HUES6 (cell line): Measurements from ENCODE around the gene IL10RA.

ENCODE experiments used
- H3K27ac ChIP-seq: 2 replicates; pipeline ENCODE4 v1.7.0; 2013; ENCODE audit warnings: low read depth, mild to moderate bottlenecking, low read length, inconsistent platforms
- H3K27me3 ChIP-seq: 2 replicates; pipeline ENCODE4 v1.6.1; 2013; ENCODE audit warnings: low read length; ENCODE audit not compliant: control insufficient read depth, insufficient read depth
- H3K36me3 ChIP-seq: 2 replicates; pipeline ENCODE4 v1.6.1; 2013; ENCODE audit warnings: low read length; ENCODE audit not compliant: control insufficient read depth, insufficient read depth
- H3K4me1 ChIP-seq: 2 replicates; pipeline ENCODE4 v1.6.1; 2013; ENCODE audit warnings: low read length; ENCODE audit not compliant: control insufficient read depth, insufficient read depth
- H3K4me3 ChIP-seq: 2 replicates; pipeline ENCODE4 v1.5.1; 2013; ENCODE audit warnings: low read depth, low read length
- H3K9ac ChIP-seq: one replicate; pipeline ENCODE4 v1.6.1; 2013; ENCODE audit warnings: mild to moderate bottlenecking, low read length
- H3K9me3 ChIP-seq: 2 replicates; pipeline ENCODE4 v1.6.1; 2013; ENCODE audit warnings: low read depth, low read length; ENCODE audit not compliant: control insufficient read depth, insufficient read depth

IL10RA gene

DNA sequence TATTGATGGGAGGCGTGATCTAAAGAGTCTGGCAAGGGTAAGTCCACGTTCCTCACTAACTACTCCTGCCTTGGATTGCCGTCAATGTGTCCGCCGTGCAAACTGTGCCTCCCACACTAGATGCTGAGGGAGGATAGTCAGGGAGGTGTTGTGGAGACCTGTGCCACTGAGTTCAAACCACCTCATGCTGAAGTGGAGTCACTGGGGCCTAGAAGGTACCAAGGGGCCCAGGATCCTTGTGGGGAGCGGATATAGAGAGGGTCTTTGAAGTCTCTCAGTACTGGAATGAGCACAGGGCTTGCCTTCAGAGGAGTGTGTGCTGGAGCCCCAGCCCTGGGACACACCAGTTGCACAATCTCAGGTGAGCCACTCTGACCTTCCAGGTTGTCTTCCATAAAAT, 63.6 kb downstream of the IL10RA start:
- no peak overlapping the region for H3K27ac ChIP-seq

DNA sequence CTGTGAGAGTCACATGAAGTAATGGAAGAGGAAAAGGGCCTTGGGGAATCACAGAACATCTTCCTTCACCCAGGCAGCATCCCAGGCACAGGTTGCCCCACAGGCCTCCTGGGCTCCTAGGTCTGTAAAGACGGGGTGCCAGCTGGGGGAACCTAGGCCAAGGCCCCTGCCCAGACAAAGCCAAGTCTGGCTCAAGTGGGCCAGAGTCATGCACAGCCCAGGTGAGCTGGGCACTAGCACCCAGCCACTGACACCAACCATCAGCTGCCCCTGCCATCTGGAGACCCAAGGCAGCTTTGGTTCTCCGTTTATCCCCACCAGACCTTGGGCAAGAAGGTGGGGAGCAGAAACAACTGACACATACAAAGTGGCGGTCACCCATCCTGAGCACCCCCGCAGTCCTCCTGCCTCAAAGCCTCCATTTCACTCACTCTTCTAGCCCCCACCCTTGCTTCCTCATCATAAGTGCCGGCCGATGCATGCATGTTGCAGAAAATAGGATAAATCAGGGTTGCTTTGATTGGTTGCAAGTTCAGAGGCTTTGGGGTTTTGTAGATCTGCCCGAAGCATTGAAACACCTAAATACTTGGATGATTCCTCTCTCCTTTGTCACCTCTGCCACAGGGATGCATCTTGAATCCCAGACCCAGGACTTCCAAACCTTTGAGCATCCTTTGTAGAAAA, 64.2 kb downstream of the IL10RA start:
- no peak overlapping the region for H3K27ac ChIP-seq
- H3K36me3 ChIP-seq: no peaks in the 10 kb centered on the region

More for the DNA sequence above, 63.6 kb downstream of the IL10RA start:
- Histone ChIP-seq H3K36me3 (no peaks in the 10 kb centered on the region), H3K4me3 (no peak overlapping the region), H3K27me3 (0 out of 2 replicates have a peak, but pooled peaks cover 3% of the 10 kb centered on the region), H3K4me1 (no peaks in the 10 kb centered on the region), H3K9me3 (no peaks in the 10 kb centered on the region), H3K9ac (no peak overlapping the region)

More for the DNA sequence above, 64.2 kb downstream of the IL10RA start:
- no peak overlapping the region for H3K4me3 ChIP-seq
- no peaks in the 10 kb centered on the region for H3K4me1 ChIP-seq
- no peaks in the 10 kb centered on the region for H3K9me3 ChIP-seq
- H3K9ac ChIP-seq: no peak overlapping the region
- H3K27me3 ChIP-seq: 0 out of 2 replicates have a peak, but pooled peaks cover 3% of the 10 kb centered on the region
